NOMO-1 treated with dmso at 0.1 percent for 144 hours (cell line): ENCODE data around the gene MDH1B.
"Not testable (repeated sequence)": the region's sequence is repeated elsewhere in the genome, so short reads cannot be mapped to it uniquely, and the experiment has no call there.

ENCODE experiments used
- DNase-seq: peaks from one replicate; lab custom pipeline; 2025; ENCODE audit not compliant: unreplicated experiment; lab: John Stamatoyannopoulos, UW

MDH1B gene

GRCh38 chr2:206774871-206775270 is 9.7 kb upstream of the MDH1B start:
- DNase-seq, result no peak

GRCh38 chr2:206766057-206766930 is 1.2 kb upstream of the MDH1B start:
- no peak for DNase-seq

GRCh38 chr2:206764673-206765241 is 371 bp downstream of the MDH1B start:
- no peak for DNase-seq

- DNase-seq, result no peak
These were observed 8.3 kb downstream of the MDH1B start for GRCh38 chr2:206756816-206757215.

- no peak for DNase-seq
These were observed 24.3 kb downstream of the MDH1B start for GRCh38 chr2:206740800-206741199.

- no peak for DNase-seq
These were observed 25.9 kb downstream of the MDH1B start for GRCh38 chr2:206739271-206739670.

GRCh38 chr2:206736935-206737334 is 28.2 kb downstream of the MDH1B start:
- no peak for DNase-seq

- DNase-seq, result no peak
These were observed 31.8 kb downstream of the MDH1B start for GRCh38 chr2:206733341-206733740.

GRCh38 chr2:206728277-206729199 is 36.6 kb downstream of the MDH1B start:
- DNase-seq, result no peak

- DNase-seq, result no peak
These were observed 37.8 kb downstream of the MDH1B start for GRCh38 chr2:206727287-206727686.

GRCh38 chr2:206723288-206723687 is 41.8 kb downstream of the MDH1B start:
- DNase-seq, result no peak

- DNase-seq, result no peak
These were observed 43.7 kb downstream of the MDH1B start for GRCh38 chr2:206721256-206721920.

GRCh38 chr2:206718296-206718695 is 46.8 kb downstream of the MDH1B start, which contains the start of gene DYTN:
Gene DYTN, minus strand, starts transcription at chr2:206718396. Its CDS starts 117 bp downstream, at chr2:206718279.
- DNase-seq, result no peak

GRCh38 chr2:206716623-206717022 is 48.5 kb downstream of the MDH1B start:
- no peak for DNase-seq

- DNase-seq, result not testable (repeated sequence)
These were observed 49.9 kb downstream of the MDH1B start for GRCh38 chr2:206715183-206715582.

GRCh38 chr2:206713746-206714145 is 51.4 kb downstream of the MDH1B start:
- DNase-seq, result peak; percentile 47

GRCh38 chr2:206708286-206708685 is 56.8 kb downstream of the MDH1B start:
- no peak for DNase-seq

- no peak for DNase-seq
These were observed 57.9 kb downstream of the MDH1B start for GRCh38 chr2:206707164-206707701.

- no peak for DNase-seq
These were observed 63.0 kb downstream of the MDH1B start for GRCh38 chr2:206701952-206702605.

GRCh38 chr2:206700156-206700555 is 65.0 kb downstream of the MDH1B start:
- no peak for DNase-seq
